HG02588 (cell line): Measurements from ENCODE around the gene DLX1.

Experiments used
- ATAC-seq: cut with Tn5 transposase; IDR thresholded peaks from one replicate; pipeline ENCODE4 v1.9.1; 2021; ENCODE audit warnings: mild to moderate bottlenecking, moderate library complexity; ENCODE audit not compliant: unreplicated experiment

DLX1 gene

DNA sequence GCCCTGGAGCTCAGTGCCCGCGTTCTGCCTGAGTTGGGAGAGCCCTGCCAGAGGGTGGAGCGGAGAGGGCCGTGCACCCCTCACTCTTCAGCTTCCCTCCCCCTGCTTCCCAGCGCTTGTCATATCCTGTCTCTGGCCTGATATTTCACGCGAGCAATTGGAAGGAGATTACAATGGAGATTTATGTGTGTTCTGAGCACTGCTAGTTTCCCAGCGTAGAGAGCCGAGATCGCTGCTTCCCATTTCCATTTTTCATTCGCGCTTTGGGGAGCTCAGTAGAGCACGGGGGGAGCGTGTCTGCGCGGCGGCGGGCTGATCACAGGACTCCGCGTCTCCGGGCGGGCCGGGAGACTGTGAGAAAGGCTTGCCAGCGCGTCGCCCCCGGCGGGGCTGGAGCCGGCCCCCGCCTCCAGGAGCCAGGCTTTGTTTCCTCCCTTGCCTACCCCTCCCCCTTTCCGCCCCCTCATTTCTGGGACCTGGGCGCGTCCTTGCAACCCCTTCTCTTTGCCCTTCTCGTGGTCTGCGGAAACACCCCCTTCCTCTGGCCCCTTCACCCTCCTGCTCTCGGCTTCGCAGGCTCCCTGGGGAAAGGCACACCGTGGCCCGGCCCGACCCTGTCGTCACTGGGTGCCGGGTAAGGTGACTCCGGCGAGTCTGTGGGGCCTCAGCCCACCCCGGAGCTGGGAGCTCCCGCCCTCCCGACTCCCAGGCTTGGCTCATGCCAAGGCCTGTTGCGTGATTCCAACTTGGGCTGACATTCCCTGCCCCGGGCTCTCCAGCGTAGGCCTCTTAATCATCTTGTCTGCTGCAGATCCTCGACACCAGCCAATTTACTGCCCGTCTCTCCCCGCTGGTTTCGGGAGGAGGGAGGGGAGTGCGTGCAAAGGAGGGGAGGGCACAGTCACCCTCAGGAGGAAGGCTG lies 11.6 kb downstream of the DLX1 start:
- ATAC-seq: no peak

- ATAC-seq: no peak
Measured at GRCh38 chr2:172097557-172098131, 12.3 kb downstream of the DLX1 start.

GRCh38 chr2:172098287-172098649 lies 13.0 kb downstream of the DLX1 start:
- no peak for ATAC-seq

DNA sequence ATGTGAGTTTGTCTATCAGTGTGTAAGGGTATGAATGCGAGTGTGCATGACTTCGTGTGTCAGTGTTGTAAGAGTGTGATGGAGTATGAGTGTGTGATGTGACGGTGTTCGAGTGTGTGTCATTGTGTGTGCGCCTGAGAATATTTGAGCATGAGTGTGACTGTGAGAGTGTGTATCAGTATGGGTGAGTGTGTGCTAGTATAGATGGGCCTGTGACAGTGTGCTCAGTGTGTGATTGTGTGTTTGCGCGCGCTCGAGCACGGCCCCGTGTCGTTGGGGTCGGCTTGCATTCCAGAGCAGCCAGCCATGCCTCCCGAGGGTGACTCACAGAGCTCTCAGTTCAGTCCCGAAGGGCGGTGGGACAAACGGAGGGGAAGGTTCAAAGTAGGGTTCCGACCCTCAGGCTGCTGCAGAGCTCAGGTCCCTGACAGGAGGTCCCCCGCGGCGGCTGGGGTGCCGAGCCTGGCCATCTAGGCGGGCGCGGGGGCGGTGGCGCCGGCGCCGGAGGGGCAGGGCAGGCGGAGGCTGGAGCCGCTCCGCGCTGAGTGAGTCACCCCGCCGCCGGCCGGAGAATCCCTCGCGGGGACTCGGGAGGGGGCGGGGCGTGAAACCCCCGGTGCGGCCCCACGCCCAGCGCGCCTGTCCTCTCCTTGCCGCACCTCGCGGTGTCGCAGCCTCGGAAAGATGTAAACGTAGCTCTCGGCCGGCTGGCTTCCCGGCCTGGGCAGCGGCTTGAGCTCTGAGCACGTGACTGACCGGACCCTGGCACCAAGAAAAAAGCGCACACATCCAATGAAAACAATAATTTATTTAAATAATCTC lies 13.6 kb downstream of the DLX1 start:
- ATAC-seq: no peak

GRCh38 chr2:172099472-172100079 lies 14.3 kb downstream of the DLX1 start:
- ATAC-seq: no peak

DNA sequence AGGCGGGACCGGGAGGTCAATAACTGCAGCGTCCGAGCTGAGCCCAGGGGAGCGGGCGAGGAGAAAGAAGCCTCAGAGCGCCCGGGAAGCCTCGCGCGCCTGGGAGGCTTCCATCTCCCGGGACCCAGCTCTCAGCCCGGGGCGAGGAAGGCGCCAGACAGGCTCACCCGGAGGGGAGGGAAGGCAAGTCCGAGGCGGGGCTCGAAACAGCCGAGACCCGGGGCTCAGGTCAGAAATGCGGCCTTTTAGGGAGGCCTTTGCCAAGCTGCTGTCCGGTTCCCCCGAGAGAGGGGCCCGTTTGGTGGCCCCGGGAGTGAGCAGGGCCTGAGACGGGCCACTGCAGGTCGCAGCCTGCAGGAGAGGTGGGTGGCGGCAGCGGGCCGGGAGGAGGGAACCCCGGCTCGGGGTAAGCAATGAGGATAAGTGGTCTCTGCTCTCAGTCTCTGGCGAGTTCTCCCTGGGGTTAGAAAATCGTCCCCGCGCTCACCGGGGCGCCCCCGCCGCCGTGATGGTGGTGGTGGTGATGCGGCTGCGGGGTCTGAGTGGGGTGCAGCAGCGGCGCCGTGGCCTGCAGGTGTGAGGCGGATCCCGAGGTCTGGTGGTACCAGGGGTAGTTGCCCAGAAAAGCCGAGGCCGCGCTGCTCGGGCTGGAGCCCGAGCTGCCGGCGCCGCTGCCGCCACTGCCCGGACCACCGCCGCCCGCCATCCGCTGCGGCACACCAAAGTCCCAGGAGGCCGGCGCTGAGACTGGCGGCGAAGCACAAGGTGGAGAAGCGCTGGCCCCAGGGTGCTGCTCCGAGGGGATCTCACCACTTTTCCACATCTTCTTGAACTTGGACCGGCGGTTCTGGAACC lies 15.0 kb downstream of the DLX1 start:
- ATAC-seq: no peak

DNA sequence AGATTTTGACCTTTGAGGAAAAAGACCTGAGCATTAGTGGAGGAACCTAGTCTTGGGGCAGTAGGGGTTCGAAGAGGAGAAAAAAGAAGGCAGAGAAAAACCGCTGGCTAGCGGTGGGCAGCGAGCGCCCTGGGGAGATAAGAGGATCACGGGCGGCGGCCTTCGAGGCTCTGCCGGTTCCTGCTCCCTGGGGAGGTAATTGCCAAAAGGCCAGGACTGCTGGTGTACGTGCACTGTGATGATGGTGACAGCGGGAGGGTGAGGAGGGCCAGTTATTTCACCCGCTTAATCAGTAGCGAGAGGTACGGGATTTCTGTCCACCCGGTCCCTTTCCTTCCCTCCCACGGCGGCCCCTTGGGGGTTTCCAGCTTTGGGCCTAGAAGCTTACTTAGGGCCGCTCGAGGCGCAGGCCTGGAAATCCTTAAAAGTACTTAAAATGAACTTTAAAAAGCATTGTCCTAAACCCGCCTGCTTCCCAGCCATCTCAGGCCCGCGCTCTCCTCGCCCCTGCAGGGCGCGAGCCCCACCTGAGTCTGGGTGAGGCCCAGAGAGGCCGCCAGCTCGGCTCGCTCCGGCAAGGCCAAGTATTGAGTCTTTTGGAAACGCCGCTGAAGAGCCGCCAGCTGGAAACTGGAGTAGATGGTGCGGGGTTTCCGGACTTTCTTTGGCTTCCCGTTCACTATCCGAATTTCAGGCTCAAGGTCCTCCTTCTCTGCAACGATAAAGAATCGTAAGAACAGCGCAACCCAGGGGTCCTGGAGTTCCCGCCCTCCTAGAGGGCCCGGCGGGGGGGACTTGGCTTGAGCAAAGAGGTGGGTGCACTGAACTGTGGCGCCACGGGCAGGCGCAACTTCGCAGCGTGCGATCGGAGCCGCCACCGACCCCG lies 15.9 kb downstream of the DLX1 start:
- no peak for ATAC-seq

DNA sequence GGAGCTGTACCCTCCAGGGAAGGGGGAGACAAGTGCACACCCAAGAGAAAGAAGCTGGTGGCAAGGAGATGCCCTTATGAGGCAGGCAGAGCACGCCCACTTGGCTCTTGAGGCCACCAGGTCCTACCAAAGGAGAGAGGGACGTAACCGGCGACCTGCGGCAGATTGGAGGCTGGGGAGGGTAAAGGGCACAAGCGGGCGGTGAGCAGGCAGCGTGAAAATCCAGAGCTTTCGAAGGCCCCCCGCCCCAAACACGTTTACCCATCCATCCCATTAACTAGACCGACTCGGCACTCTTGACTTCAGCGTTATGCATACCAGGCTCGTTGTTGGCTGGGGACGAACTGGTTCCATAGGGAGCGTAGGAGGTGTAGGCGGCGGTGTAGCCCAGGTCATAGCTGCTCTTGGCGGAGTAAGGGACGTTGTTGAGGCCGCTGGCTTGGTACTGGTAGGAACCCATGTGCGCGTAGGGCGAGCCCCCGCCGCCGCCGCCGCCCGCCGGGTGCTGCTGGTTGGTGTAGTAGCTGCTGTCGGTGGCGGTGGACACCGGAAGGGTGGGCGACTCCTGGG lies 16.6 kb downstream of the DLX1 start:
- no peak for ATAC-seq

DNA sequence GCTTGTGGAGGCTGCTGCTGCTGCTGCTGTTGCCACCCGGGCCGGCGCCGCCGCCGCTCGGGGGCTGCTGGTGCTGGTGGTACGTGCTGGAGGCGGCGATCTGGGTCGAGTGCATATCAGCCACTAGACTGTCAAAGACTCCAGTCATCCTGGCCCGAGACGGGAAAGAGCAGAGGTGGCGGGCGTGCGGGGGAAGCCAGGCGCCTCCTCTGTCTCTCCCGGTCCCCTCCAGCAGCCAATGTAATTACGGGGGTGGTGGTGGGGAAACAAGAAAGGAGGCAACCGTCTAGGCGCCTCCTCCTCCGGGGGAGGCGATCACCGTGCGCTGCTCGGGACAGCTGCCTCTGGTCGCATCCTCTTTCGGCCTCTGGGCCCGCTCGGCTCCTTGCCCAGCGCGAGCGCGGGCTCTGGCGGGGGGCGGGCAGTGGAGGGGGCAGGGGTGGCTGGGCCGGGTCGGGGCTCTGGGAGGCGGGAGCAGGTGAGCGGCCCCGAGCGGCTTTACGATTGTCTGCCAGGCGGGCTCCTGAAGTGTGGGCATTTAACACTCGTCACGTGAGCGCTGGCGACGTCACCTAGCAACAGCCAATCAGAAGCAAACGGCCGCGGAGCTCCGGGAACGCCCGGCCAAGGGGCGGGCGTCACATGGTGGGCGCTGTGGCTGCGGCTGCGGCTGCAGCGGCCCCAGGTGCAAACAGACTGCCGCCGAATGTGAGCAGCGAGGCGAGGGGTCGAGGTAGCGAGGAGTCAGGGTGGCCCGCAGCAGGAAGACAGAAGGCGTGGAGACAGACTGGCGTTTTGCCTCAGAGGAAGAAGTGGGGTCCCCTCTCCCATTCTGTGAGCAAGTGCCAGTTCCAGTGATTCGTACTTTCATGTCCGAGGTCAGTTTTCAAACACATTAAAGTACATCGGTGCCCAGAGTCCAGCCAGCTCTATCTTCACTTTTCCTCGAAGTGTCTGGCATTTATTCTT lies 17.4 kb downstream of the DLX1 start, which contains the start of gene DLX2:
Gene DLX2 (minus strand): TSS at position 510 of the 969 bp plus-strand sequence. CDS start 362 bp downstream, at position 148.
- peak; percentile 67 for ATAC-seq

- no peak for ATAC-seq
Measured at GRCh38 chr2:172103471-172104272, 18.4 kb downstream of the DLX1 start.

DNA sequence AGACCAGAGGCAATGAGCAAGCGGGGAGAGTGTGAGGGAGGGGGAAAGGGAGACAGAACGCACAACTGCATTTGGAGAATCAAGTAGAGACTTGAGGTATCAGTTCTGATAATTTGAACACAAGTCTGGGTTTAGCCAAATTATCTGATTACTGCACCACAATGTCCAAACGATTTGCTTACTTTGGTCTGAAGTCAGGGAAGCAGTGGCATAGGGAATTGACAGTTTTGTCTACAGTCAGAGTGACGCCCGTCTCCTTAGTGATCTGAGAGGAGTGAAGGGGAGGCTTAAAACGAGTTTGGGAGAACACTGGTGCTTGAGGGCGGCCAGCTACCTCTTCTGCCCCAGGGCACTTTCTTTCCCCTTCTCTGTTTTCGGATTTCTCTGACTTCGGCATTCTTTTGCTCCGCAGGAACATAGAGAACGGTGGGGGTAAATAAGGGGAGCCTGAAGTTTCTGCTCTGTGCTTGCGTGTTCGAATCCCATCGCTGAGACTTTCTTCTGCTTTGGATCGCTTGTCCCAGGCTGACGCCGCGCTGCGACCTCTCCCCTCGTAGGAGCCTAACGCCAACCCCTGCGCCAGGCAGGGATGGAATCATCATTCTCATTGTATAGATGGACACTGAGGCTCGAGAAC lies 20.3 kb downstream of the DLX1 start:
- ATAC-seq: no peak

DNA sequence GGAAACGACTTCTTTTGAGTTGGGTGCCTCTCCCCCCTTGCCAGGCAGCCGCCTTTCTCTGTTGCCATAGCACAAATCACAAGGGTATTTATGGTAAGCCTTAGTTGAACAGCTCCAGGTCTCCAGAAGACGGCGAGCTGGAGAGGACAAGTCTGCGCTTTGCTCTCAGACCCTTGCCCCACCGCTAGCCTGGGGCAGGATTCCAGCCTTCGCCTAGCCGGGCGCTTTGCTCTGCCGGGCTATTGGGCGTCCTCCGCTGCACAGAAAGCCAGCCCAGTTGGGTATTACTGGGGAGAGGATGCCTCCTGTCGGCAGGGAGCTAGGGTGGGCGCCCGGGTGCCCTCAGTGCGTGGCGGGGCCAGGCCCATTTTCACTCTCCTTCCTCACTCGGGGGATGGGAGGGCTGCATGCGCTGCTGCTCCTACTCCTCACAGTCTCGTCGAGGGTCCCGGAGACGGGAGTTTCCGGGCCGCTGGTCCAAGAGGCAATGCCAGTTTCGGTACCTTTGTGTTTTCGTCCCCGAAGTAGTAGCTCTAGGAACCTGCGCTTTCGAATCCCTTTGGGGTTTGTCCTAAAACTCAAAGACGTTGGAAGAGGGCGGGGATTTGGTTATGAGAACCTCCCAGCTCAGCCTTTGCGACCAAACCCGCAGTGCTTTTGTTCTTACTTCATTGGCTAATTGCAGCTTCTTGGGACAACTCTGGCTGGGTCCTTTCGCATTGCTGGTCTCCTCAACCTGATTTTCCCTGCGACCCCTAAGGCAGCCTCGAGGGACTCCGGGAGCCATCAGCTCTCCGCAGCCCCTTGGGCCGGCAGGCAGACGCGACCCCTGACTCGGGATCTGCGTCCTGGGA lies 21.0 kb downstream of the DLX1 start:
- no peak for ATAC-seq

- ATAC-seq: no peak
Measured at GRCh38 chr2:172107690-172108586, 22.6 kb downstream of the DLX1 start.

GRCh38 chr2:172108587-172108930 lies 23.3 kb downstream of the DLX1 start:
- no peak for ATAC-seq
